Esophagus squamous epithelium (tissue), 4 donors: Measurements from ENCODE around the gene VPS35L.

Experiments used
- POLR2A ChIP-seq, 4 donors: fragments of 450-650 bp; IDR thresholded peaks; one replicate each; pipeline ENCODE4 v1.6.1; 2017; ENCODE audit warnings: antibody characterized with exemption in 4 of 4, mild to moderate bottlenecking in 4 of 4, moderate library complexity in 3 of 4
- TF ChIP-seq, protein P1 (sequence below), 6 experiments: fragments of 450-650 bp in 4 of 6; fragments of 200-600 bp in 2 of 6; sonication (generic) in 2 of 6; IDR thresholded peaks; one replicate each; pipeline ENCODE4 v1.5.1; 2016 to 2019; ENCODE audit warnings: antibody characterized with exemption in 6 of 6, mild to moderate bottlenecking in 4 of 6, moderate library complexity in 4 of 6

DNA sequence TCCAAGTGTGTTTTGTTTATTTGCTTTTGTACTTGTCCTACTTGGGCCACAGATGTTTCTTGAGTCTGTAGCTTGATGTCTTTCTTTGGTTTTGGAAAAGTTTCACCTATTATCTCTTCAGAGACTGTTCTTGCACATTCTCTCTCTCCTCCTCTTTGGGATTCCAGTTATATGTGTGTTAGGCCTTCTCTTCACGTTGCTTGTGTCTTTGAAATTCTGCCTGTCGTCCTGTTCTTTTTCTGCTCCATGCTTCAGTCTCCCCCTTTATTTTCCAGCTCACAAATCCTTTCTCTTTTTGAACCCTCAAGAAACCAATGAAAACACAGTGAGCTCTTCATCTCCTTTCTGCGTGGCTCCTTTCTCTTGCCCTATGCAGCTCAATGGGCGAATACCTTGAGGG lies 7.9 kb downstream of the VPS35L start:
- TF ChIP-seq, protein P1, sequence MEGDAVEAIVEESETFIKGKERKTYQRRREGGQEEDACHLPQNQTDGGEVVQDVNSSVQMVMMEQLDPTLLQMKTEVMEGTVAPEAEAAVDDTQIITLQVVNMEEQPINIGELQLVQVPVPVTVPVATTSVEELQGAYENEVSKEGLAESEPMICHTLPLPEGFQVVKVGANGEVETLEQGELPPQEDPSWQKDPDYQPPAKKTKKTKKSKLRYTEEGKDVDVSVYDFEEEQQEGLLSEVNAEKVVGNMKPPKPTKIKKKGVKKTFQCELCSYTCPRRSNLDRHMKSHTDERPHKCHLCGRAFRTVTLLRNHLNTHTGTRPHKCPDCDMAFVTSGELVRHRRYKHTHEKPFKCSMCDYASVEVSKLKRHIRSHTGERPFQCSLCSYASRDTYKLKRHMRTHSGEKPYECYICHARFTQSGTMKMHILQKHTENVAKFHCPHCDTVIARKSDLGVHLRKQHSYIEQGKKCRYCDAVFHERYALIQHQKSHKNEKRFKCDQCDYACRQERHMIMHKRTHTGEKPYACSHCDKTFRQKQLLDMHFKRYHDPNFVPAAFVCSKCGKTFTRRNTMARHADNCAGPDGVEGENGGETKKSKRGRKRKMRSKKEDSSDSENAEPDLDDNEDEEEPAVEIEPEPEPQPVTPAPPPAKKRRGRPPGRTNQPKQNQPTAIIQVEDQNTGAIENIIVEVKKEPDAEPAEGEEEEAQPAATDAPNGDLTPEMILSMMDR (IDR thresholded peaks at IDR 0.05): no peak
- TF ChIP-seq POLR2A (IDR thresholded peaks at IDR 0.05): no peak
